ENCODE results near the gene IL1R1.

- TF ChIP-seq YY1 (IDR thresholded peaks at IDR 0.05; ENCODE audit: low read depth) (no peak), MAX (IDR thresholded peaks at IDR 0.05) (no peak), FOXM1 (IDR thresholded peaks at IDR 0.05; ENCODE audit: borderline replicate concordance, low read depth) (no peak), REST (IDR thresholded peaks at IDR 0.05; ENCODE audit: low read depth) (no peak), EP300 (IDR thresholded peaks at IDR 0.05; ENCODE audit: borderline replicate concordance) (no peak), RAD21 (IDR thresholded peaks at IDR 0.05; ENCODE audit: low read depth) (no peak), NFIC (IDR thresholded peaks at IDR 0.05) (no peak), CREB1 (IDR thresholded peaks at IDR 0.05; ENCODE audit: low read depth) (no peak), TAF1 (IDR thresholded peaks at IDR 0.05; ENCODE audit: low read depth) (no peak), TEAD4 (IDR thresholded peaks at IDR 0.05) (no peak)
Observed at GRCh38 chr2:102187496-102188150, 45.1 kb downstream of the IL1R1 start.

All from Ishikawa (cell line).